ENCODE data around the gene TSEN34. TPM values are rescaled to one million over a fixed set of nuclear protein-coding genes. Genes with fewer than 3 reads are reported as not detected.

The TSEN34 gene
- total and polyA plus RNA-seq, 2 experiments from 2014 or later: 36.6 to 53.4 TPM

- no peak for TF ChIP-seq ZNF462 (CRISPR knock-in tag; IDR thresholded peaks at IDR 0.05)
- TF ChIP-seq CREB1 (CRISPR knock-in tag; IDR thresholded peaks at IDR 0.05; ENCODE audit: low read depth): no peak
- no peak for TF ChIP-seq ZNF114 (CRISPR knock-in tag; IDR thresholded peaks at IDR 0.05)
- TF ChIP-seq EZH2 (IDR thresholded peaks at IDR 0.05; ENCODE audit: low read depth, unreplicated experiment): no peak
- no peak for TF ChIP-seq JUNB (IDR thresholded peaks at IDR 0.05; ENCODE audit: unreplicated experiment)
Measured at GRCh38 chr19:54149021-54149812, 41.9 kb upstream of the TSEN34 start (continued).

- peaks cover 21% of the 10 kb centered on the region for H3F3A ChIP-seq (replicated peaks; ENCODE audit: low read depth)
- peaks cover 18% of the 10 kb centered on the region; the same call in 1 of the 2 replicates for H4K20me1 ChIP-seq (replicated peaks; ENCODE audit: insufficient read depth)
- no peak overlapping the region for H3K4me2 ChIP-seq
- no peaks in the 10 kb centered on the region for H3K27me3 ChIP-seq (ENCODE audit: insufficient read depth)
- no peak overlapping the region for H2AFZ ChIP-seq
- peaks cover 78% of the 10 kb centered on the region for H3K36me3 Mint-ChIP-seq (ENCODE audit: low read depth)
- H3K27ac Mint-ChIP-seq: no peak overlapping the region
- H3K27ac ChIP-seq (ENCODE audit: low read depth): no peak overlapping the region
- peaks cover 27% of the 10 kb centered on the region for H3K36me3 ChIP-seq (ENCODE audit: insufficient read depth)
- H3K79me2 ChIP-seq (replicated peaks; ENCODE audit: insufficient read depth): no peaks in the 10 kb centered on the region
- no peaks in the 10 kb centered on the region; the same call in 2 of the 3 replicates for H3K9me3 Mint-ChIP-seq
- H3K4me1 Mint-ChIP-seq: no peaks in the 10 kb centered on the region; the same call in 2 of the 3 replicates
- no peak overlapping the region; the same call in 2 of the 3 replicates for H3K4me3 Mint-ChIP-seq
- H3K4me1 ChIP-seq (ENCODE audit: insufficient read depth): no peaks in the 10 kb centered on the region
- no peaks in the 10 kb centered on the region for H3K9me2 ChIP-seq (ENCODE audit: insufficient read depth)
- no peak overlapping the region for H3K4me3 ChIP-seq
- peaks cover 18% of the 10 kb centered on the region for H3K27me3 Mint-ChIP-seq (ENCODE audit: insufficient read depth, low read depth, poor library complexity)
- ATAC-seq (no peak), DNase-seq (ENCODE audit: low spot score) (no peak)
- TF ChIP-seq EZH2phosphoT487 (IDR thresholded peaks at IDR 0.05; ENCODE audit: unreplicated experiment) (no peak), CREB1 (CRISPR knock-in tag; IDR thresholded peaks at IDR 0.05; ENCODE audit: low read depth) (no peak), ZNF331 (CRISPR knock-in tag; IDR thresholded peaks at IDR 0.05; ENCODE audit: low read depth) (no peak), NANOG (IDR thresholded peaks at IDR 0.05; ENCODE audit: borderline replicate concordance) (no peak)
- TF ChIP-seq, protein P1, sequence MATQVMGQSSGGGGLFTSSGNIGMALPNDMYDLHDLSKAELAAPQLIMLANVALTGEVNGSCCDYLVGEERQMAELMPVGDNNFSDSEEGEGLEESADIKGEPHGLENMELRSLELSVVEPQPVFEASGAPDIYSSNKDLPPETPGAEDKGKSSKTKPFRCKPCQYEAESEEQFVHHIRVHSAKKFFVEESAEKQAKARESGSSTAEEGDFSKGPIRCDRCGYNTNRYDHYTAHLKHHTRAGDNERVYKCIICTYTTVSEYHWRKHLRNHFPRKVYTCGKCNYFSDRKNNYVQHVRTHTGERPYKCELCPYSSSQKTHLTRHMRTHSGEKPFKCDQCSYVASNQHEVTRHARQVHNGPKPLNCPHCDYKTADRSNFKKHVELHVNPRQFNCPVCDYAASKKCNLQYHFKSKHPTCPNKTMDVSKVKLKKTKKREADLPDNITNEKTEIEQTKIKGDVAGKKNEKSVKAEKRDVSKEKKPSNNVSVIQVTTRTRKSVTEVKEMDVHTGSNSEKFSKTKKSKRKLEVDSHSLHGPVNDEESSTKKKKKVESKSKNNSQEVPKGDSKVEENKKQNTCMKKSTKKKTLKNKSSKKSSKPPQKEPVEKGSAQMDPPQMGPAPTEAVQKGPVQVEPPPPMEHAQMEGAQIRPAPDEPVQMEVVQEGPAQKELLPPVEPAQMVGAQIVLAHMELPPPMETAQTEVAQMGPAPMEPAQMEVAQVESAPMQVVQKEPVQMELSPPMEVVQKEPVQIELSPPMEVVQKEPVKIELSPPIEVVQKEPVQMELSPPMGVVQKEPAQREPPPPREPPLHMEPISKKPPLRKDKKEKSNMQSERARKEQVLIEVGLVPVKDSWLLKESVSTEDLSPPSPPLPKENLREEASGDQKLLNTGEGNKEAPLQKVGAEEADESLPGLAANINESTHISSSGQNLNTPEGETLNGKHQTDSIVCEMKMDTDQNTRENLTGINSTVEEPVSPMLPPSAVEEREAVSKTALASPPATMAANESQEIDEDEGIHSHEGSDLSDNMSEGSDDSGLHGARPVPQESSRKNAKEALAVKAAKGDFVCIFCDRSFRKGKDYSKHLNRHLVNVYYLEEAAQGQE (IDR thresholded peaks at IDR 0.05; ENCODE audit: unreplicated experiment): no peak
Measured at GRCh38 chr19:54151362-54152035, 39.6 kb upstream of the TSEN34 start.

Measured in GM23338 (cell line).